ENCODE results near the gene GSTT2B.

DNA sequence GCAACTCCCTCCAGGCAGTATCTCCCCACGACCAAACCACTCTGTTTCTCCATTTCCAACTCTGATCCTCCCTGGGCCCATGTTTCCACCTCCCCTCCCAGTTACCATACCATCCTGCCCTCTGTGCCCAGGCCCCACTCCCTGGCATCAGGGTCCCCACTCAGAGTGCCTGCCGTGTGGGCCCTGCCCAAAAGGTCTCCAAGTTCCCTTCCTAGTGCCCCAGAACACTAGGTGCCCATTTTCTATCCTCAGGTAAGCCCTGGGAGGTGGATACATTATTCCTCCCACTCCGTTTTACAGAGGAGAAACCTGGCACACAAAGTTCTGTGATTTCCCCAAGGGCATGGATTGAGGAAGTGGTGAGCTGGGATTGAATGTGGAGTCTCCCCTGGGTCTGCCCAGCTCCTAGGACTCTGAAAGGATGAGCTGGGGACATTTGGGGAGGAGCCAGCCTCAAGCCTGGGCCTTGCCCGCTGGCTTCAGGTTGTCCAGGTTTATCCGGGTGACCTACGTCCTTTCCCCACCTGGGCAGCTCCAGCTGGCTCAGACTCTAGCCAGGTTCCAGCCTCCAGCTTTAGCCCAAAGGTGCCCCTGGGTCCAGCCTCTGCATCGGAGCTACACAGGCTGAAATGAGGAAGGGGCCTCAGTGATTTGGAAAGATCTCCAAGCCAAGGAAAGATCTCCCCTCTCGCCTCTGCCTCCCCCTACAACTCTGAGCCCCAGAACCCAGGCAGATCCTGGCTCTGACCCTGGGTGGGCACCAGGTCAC, 46.4 kb upstream of the GSTT2B start:
- no peak for TF ChIP-seq CTCF (IDR thresholded peaks at IDR 0.05; ENCODE audit: insufficient read depth, low read length, poor library complexity, severe bottlenecking)
- TF ChIP-seq EZH2phosphoT487 (conservative IDR thresholded peaks at IDR 0.05; ENCODE audit: low read length), result no peak
